Left colon (tissue), 2 donors: ENCODE data around the gene ELL2. TPM values are rescaled to one million over a fixed set of nuclear protein-coding genes. Genes with fewer than 3 reads are reported as not detected.

ENCODE experiments used
- ATAC-seq: fragments of 200-7000 bp; cut with Tn5 transposase; one replicate; pipeline ENCODE4 v1.9.1; 2020; ENCODE audit warnings: mild to moderate bottlenecking, moderate library complexity
- DNase-seq, 2 donors: peaks; one replicate each; pipeline ENCODE4 v3.0.0-alpha.2; 2020
- intact Hi-C, 2 donors: fragments of 100-400 bp; cut with DNase I in 1 of 2; cut with micrococcal nuclease in 1 of 2; formaldehyde crosslinking; loops; one replicate each; pipeline versions ENCODE4 v1.11.2 to v1.14.0; 2022; cut with DNase I, micrococcal nuclease
- total RNA-seq, 2 donors: library from RNA; stranded (reverse); fragmentation: NEBNext Ultra II Directional; extraction: Animal tissue kit (Norgen Biotek cat#: 25700); gene quantifications; one replicate each; pipeline ENCODE4 v1.2.1, GENCODE V29; 2021
- donor health status: DM: no; HTN: no; CAD: no.
- donor health status: DM: yes; HTN: yes; CAD: no.

The ELL2 gene
- total RNA-seq, 2 donors from 2014 or later = 28.7 to 36.7 TPM

GRCh38 chr5:95901676-95902627 lies 59.7 kb downstream of the ELL2 start:
- ATAC-seq (no peak), DNase-seq (no peak)
- intact Hi-C loops = no loop called here

GRCh38 chr5:95900383-95900958 lies 61.2 kb downstream of the ELL2 start:
- no peak for ATAC-seq

DNA sequence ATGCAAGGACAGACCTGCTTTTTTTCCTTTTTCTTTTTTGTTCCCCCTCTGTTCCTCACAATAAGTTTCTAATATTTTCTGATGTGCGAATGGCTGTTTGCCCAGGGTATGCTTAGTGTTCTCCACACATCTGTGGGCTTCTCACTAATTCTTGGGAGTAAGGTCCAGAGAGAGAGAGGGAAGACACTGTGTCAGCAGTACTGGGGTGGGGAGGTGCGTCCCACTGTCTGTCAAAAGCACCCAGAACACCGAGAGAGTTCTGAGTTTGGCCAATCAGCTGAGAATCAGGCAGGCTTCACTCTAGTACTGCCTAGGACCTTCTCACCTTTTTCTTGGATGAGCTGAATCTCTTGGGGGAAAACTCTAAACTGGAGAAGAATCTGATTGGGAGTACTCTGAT lies 61.8 kb downstream of the ELL2 start:
- intact Hi-C loops = no loop called here
- DNase-seq (no peak), ATAC-seq (no peak)

More at GRCh38 chr5:95900383-95900958, 61.2 kb downstream of the ELL2 start:
- intact Hi-C loops = no loop called here
- DNase-seq = no peak

GRCh38 chr5:95899006-95899405 lies 62.6 kb downstream of the ELL2 start:
- DNase-seq (no peak), ATAC-seq (no peak)
- intact Hi-C loops = no loop called here

- ATAC-seq (no peak), DNase-seq (no peak)
- intact Hi-C loops = no loop called here
Measured at GRCh38 chr5:95895771-95896170, 65.9 kb downstream of the ELL2 start.

DNA sequence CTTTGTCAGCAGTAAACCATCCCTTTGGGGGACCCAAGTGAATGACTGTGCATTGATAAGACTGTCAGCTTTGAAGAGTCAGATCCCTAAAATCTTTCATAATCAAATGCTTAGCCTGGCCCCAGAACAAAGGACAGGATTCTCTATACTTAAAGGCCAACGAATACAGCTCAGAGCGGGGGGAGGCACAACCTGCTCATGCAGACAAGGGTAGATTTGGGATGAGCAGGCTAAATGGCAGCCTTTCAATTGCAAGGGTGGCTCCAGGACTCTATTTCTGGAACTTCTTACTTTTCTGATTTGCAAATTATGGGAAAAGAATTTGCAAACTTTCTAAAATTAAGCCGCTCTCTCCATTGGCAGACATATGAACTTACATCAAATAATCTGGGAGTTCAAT lies 66.4 kb downstream of the ELL2 start:
- no peak for DNase-seq
- no peak for ATAC-seq
- intact Hi-C loops = no loop called here

- ATAC-seq (peak; percentile 85), DNase-seq (peak; percentile 37 to 42)
- intact Hi-C loops = no loop called here
Measured at GRCh38 chr5:95892784-95893354, 68.8 kb downstream of the ELL2 start.

GRCh38 chr5:95891499-95891898 lies 70.2 kb downstream of the ELL2 start:
- ATAC-seq (no peak), DNase-seq (no peak)
- intact Hi-C loops = no loop called here

DNA sequence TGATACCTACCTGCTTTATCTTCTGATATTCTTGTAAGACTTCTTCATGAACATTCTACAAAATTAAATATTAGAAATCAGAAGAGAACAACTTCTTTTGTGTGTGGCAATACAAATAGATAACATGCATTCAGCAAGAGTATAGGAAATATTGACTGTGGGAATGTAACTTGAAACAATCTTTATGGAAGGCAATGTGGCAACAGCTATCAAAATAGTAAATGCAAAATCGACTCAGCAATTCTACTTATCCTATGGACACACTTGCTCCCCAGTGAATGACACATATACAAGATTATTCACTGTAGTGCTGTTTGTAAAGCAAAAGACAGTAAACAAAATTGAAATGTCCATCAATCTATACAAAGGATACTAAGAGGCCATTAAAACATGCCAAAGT lies 72.6 kb downstream of the ELL2 start:
- DNase-seq (no peak), ATAC-seq (no peak)
- intact Hi-C loops = no loop called here

GRCh38 chr5:95887977-95888376 lies 73.7 kb downstream of the ELL2 start:
- DNase-seq = no peak
- peak; percentile 87 for ATAC-seq
- intact Hi-C loops = no loop called here

DNA sequence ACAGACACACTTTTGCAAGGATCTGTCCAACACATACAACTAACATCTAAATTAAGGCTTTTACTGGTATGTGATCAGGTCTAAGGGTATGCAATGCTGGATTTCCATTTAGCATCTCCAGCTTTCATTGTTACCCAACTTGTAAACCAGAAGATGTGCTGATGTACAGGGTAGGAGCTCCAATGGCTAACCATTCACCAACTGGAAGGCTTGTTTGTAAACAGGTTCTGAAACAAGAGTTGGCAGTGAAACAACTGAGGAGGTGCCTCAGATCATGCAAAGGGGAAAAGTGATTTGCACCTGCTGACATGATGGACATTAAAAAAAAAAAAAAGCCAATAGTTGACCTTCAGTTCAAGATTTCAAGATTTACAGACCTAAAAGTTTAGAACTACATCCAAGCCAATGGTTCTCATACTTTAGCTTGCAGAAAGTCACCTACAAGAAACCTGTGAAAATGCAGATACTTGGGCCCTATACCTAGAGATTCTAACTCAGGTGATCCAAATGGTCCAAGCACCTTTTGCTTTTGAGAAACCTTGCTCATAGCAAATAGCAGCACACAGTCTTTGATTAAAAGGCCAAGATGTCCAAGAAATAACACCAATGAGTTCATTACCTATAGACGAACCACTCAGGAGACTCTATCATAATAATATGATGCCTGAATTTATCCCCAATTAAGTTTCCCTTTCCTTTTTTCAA lies 75.2 kb downstream of the ELL2 start:
- intact Hi-C loops = no loop called here
- no peak for ATAC-seq
- DNase-seq = no peak

GRCh38 chr5:95884511-95884910 lies 77.1 kb downstream of the ELL2 start:
- DNase-seq = no peak
- intact Hi-C loops = no loop called here
- ATAC-seq = no peak

DNA sequence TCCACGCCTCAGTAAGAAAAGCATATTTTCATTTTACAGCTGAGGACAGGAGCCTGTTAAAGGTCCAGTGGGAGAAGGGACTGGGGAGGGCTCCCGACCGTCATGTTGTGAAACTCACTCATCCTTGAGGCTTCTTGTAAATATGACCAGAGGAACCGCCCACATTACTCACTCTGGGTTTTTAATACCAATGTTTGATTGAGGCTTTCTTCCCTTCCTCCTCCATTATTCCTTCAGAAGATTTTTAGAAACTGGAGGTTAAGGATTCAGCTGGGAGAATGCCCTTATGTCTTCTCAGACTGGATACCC lies 77.7 kb downstream of the ELL2 start:
- no peak for DNase-seq
- intact Hi-C loops = no loop called here
- ATAC-seq = no peak

GRCh38 chr5:95883185-95884016 lies 78.2 kb downstream of the ELL2 start:
- DNase-seq (no peak), ATAC-seq (no peak)
- intact Hi-C loops = no loop called here

DNA sequence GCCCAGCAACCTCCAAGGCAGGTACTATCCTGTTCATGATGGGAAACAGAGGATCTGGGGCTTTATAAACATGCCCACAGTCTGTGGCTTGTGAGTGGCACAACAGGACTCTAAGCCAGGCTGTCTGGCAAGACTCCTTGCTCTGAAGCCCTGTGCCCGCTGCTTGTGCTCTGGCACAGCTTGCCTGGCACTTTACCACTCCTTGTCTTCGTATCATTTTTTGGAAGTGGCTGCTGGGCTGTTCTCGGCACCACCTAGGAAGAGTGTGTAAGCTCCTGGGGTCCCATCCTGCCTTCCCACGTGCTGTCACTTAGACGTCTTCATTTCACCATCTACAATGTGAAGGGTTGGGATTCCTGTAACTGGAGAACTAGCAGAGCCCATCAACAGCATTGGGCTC lies 79.8 kb downstream of the ELL2 start:
- ATAC-seq = no peak
- no peak for DNase-seq
- intact Hi-C loops = no loop called here

- intact Hi-C loops = no loop called here
- DNase-seq (no peak), ATAC-seq (peak; percentile 84)
Measured at GRCh38 chr5:95880081-95880926, 81.3 kb downstream of the ELL2 start.

GRCh38 chr5:95879661-95880060 lies 82.0 kb downstream of the ELL2 start:
- intact Hi-C loops = no loop called here
- ATAC-seq = no peak

More at GRCh38 chr5:95879661-95880060, 82.0 kb downstream of the ELL2 start:
- DNase-seq = no peak
